GM12878 (cell line): ENCODE measurements around the gene RAB28. TPM values are rescaled to one million over a fixed set of nuclear protein-coding genes. Genes with fewer than 3 reads are reported as not detected.
A peak's percentile ranks its signal among the peaks of the same experiment; 100 is the strongest.

ENCODE experiments used
- ATAC-seq: fragments of 200-7000 bp; cut with Tn5 transposase; 3 replicates; pipeline ENCODE4 v1.9.1; 2020; ENCODE audit warnings: mild to moderate bottlenecking, moderate library complexity
- BruUV-seq: library from RNA; stranded (reverse); fragments of 400-500 nt; replicated peaks from 2 replicates; lab custom pipeline; 2021; lab: Mats Ljungman, UMichigan
- CTCF ChIA-PET: fragments of 300-600 bp; sonication (Branson Sonifier 250); formaldehyde crosslinking; extraction: SDS; loops from one replicate; lab custom pipeline; 2021; ENCODE audit warnings: inconsistent platforms; lab: Yijun Ruan, JAX
- POLR2A ChIA-PET: fragments of 350-600 bp; formaldehyde crosslinking; extraction: SDS; loops from one replicate; lab custom pipeline; 2021; ENCODE audit warnings: inconsistent platforms; lab: Charles Lee
- RAD21 ChIA-PET: fragments of 300-600 bp; sonication (Branson Sonifier 250); formaldehyde crosslinking; loops from one replicate; lab custom pipeline; 2023; ENCODE audit warnings: antibody characterized with exemption; ENCODE audit not compliant: unreplicated experiment; lab: Charles Lee
- SMC1A ChIA-PET: fragments of 300-600 bp; sonication (Branson Sonifier 250); formaldehyde crosslinking; loops from one replicate; lab custom pipeline; 2023; ENCODE audit not compliant: unreplicated experiment, uncharacterized antibody; lab: Charles Lee
- DNase-seq: peaks from one replicate; pipeline ENCODE4 v3.0.0-alpha.2; 2011; ENCODE audit warnings: low read depth, low spot score
- FAIRE-seq: peaks from 3 replicates; lab custom pipeline; 2011; peaks lifted over from hg19 to GRCh38; lab: Jason Lieb, UNC
- H2AFZ ChIP-seq: 2 replicates; pipeline ENCODE4 v1.6.0; 2011; ENCODE audit warnings: low read depth, low read length, control low read depth; ENCODE audit not compliant: control insufficient read depth
- H3K27ac ChIP-seq: 2 replicates; pipeline ENCODE4 v1.5.1; 2011; ENCODE audit warnings: control low read depth; ENCODE audit not compliant: control insufficient read depth, insufficient read depth
- H3K27me3 ChIP-seq, 2 experiments: replicated peaks in 1 of 2; 2 replicates each; pipeline versions ENCODE4 v1.6.0 to v1.6.1; 2011; ENCODE audit warnings: low read length in 1 of 2; ENCODE audit not compliant: control insufficient read depth in 2 of 2, insufficient read depth in 2 of 2
- H3K36me3 ChIP-seq, 2 experiments: 2 replicates each; pipeline ENCODE4 v1.5.1; 2011; ENCODE audit warnings: low read length in 1 of 2; ENCODE audit not compliant: control insufficient read depth in 2 of 2, insufficient read depth in 2 of 2
- H3K4me1 ChIP-seq: 2 replicates; pipeline ENCODE4 v1.6.1; 2011; ENCODE audit warnings: mild to moderate bottlenecking, low read length, moderate library complexity, mixed read lengths; ENCODE audit not compliant: control insufficient read depth, insufficient read depth
- H3K4me2 ChIP-seq: 2 replicates; pipeline ENCODE4 v1.6.0; 2011; ENCODE audit warnings: control low read depth; ENCODE audit not compliant: control insufficient read depth, insufficient read depth
- H3K4me3 ChIP-seq: fragments of 200-600 bp; sonication (generic); 2 replicates; pipeline ENCODE4 v1.5.1; 2016
- H3K79me2 ChIP-seq: 2 replicates; pipeline ENCODE4 v1.6.0; 2011; ENCODE audit warnings: low read length; ENCODE audit not compliant: control insufficient read depth, insufficient read depth
- H3K9ac ChIP-seq: 2 replicates; pipeline ENCODE4 v1.8.0; 2011; ENCODE audit warnings: low read length, control low read depth, mixed read lengths; ENCODE audit not compliant: control insufficient read depth, insufficient read depth
- H3K9me3 ChIP-seq: replicated peaks from 3 replicates; pipeline ENCODE4 v1.5.1; 2011; ENCODE audit warnings: mild to moderate bottlenecking, low read length; ENCODE audit not compliant: control insufficient read depth, insufficient read depth
- H4K20me1 ChIP-seq: 2 replicates; pipeline ENCODE4 v1.6.0; 2011; ENCODE audit not compliant: control insufficient read depth, insufficient read depth
- EZH2 ChIP-seq: IDR thresholded peaks from 2 replicates; pipeline ENCODE4 v1.6.1; 2012; ENCODE audit warnings: low read depth, mild to moderate bottlenecking, control low read depth, inconsistent platforms, low read length, borderline replicate concordance; ENCODE audit not compliant: control insufficient read depth
- KAT2A ChIP-seq: conservative IDR thresholded peaks from 2 replicates; pipeline ENCODE4 v1.6.1; 2011; ENCODE audit warnings: low read depth, low read length; ENCODE audit not compliant: control insufficient read depth
- MYB ChIP-seq: fragments of 150-350 bp; IDR thresholded peaks from 2 replicates; pipeline ENCODE4 v1.6.1; 2014; ENCODE audit warnings: mild to moderate bottlenecking, low read depth, low read length, borderline replicate concordance
- NFYB ChIP-seq: IDR thresholded peaks from 2 replicates; pipeline ENCODE4 v1.6.1; 2011; ENCODE audit warnings: low read depth, mild to moderate bottlenecking, low read length, improper control_type of control experiment, moderate library complexity; ENCODE audit not compliant: insufficient read depth
- ZBTB11 ChIP-seq: fragments of 450-650 bp; formaldehyde crosslinking; IDR thresholded peaks from 2 replicates; pipeline ENCODE4 v1.5.0; 2022; ENCODE audit warnings: mild to moderate bottlenecking, missing genetic modification characterization
- ZNF592 ChIP-seq: fragments of 450-650 bp; IDR thresholded peaks from 2 replicates; pipeline ENCODE4 v1.6.1; 2017; ENCODE audit warnings: mild to moderate bottlenecking, moderate library complexity
- WGBS: methylation state at CpG from one replicate; pipeline ENCODE4 v1.1.6; 2016; ENCODE audit warnings: low lambda C conversion rate; ENCODE audit not compliant: insufficient replicate concordance, insufficient coverage; ENCODE audit errors: missing lambda C conversion rate; 5-methylcytosine and 5-hydroxymethylcytosine counted together
- in situ Hi-C: fragments of 300-500 bp; cut with MboI; formaldehyde crosslinking; loops from 9 replicates; pipeline ENCODE4 v1.14.3; 2018; ENCODE audit warnings: mixed read lengths
- intact Hi-C: fragments of 100-400 bp; cut with micrococcal nuclease; formaldehyde crosslinking; loops from one replicate; pipeline ENCODE4 v1.14.2; 2022; ENCODE audit not compliant: unreplicated experiment
- polyA plus RNA-seq, 11 experiments: library from polyadenylated mRNA; depleted of rRNA in 4 of 11; unstranded in 6 of 11; stranded (reverse) in 5 of 11; fragments of >200 nt; fragmentation: Nextera tagmentation in 4 of 11; fragmentation: Illumina TruSeq in 1 of 11; extraction: Ambion mirVana in 4 of 11; extraction: Trizol in 1 of 11; gene quantifications; 1 replicate in 1 of 11; 2 replicates in 10 of 11; pipeline versions ENCODE4 v1.2.1 to v1.2.3, GENCODE V29; 2011 to 2016; ENCODE audit warnings: inconsistent platforms in 2 of 11, missing spikeins in 2 of 11, low read depth in 1 of 11
- total RNA-seq, 4 experiments: library from RNA; depleted of rRNA in 3 of 4; stranded (reverse); fragments of >200 nt in 3 of 4; fragmentation: Illumina TruSeq in 1 of 4; extraction: Trizol in 1 of 4; gene quantifications; 2 replicates each; pipeline versions ENCODE4 v1.2.1 to v1.2.3, GENCODE V29; 2013 to 2021

RAB28 gene
- total and polyA plus RNA-seq, 10 of the 15 experiments (the other 5 are each of a cell fraction or from before 2014, with no cell fraction given) = 5.8 to 29.3 (median 16.9) TPM

- Histone ChIP-seq H3K9me3 (peaks cover 10% of the 10 kb centered on the region), H3K9ac (no peak overlapping the region), H4K20me1 (no peaks in the 10 kb centered on the region), H3K36me3 (no peaks in the 10 kb centered on the region), H3K4me1 (peaks cover 3% of the 10 kb centered on the region; the same call in 1 of the 2 replicates), H3K4me3 (no peak overlapping the region), H3K27me3 (peaks cover 8 to 13% of the 10 kb centered on the region in 2 experiments), H3K79me2 (no peaks in the 10 kb centered on the region), H3K4me2 (peak overlapping the region; percentile 68; the same call in 1 of the 2 replicates), H2AFZ (no peak overlapping the region), H3K27ac (no peak overlapping the region)
- intact Hi-C loops = no loop called here
- WGBS = 13% methylated on average over 43 of the region's 49 CpGs
- ATAC-seq = peak; percentile 50; the same call in 2 of the 3 replicates
- TF ChIP-seq KAT2A (no peak), EZH2 (0 out of 2 replicates have a peak, but pooled peaks have one; percentile 47)
- RAD21 ChIA-PET = no interaction called here
- no peak for FAIRE-seq
- POLR2A ChIA-PET = no interaction called here
- CTCF ChIA-PET = no interaction called here
- in situ Hi-C loops = no loop called here
- SMC1A ChIA-PET = interaction anchor here (0.7 kb wide), 1 partner anchor 670 kb away, joined by 5 read pairs; no protein-coding TSS in a partner anchor
- DNase-seq = no peak
- BruUV-seq = no TSS peak
Observed at GRCh38 chr4:13522282-13523104, 38.4 kb upstream of the RAB28 start.

- H3K27ac ChIP-seq = no peak overlapping the region
- 29% methylated on average over 2 of the region's 2 CpGs for WGBS
- H3K36me3 ChIP-seq = no peaks in the 10 kb centered on the region
- ChIA-PET CTCF (no interaction called here), SMC1A (interaction anchor here (0.7 to 1.0 kb wide), 3 partner anchors 13 to 1142 kb away, joined by 3 read pairs; no protein-coding TSS in a partner anchor), POLR2A (no interaction called here), RAD21 (no interaction called here)
- H2AFZ ChIP-seq = no peak overlapping the region
- no TSS peak for BruUV-seq
- no peaks in the 10 kb centered on the region for H3K4me1 ChIP-seq
- no peak for ATAC-seq
- no peaks in the 10 kb centered on the region for H4K20me1 ChIP-seq
- in situ Hi-C loops = no loop called here
- no peak for FAIRE-seq
- no peaks in the 10 kb centered on the region for H3K79me2 ChIP-seq
- H3K4me3 ChIP-seq = no peak overlapping the region
- H3K9me3 ChIP-seq = peaks cover 10% of the 10 kb centered on the region
- H3K4me2 ChIP-seq = no peak overlapping the region
- peaks cover 7 to 13% of the 10 kb centered on the region in 2 experiments for H3K27me3 ChIP-seq
- DNase-seq = no peak
- intact Hi-C loops = no loop called here
- H3K9ac ChIP-seq = no peak overlapping the region
- TF ChIP-seq NFYB (no peak), ZNF592 (no peak), MYB (no peak), ZBTB11 (CRISPR knock-in tag) (no peak)
Observed at GRCh38 chr4:13521047-13521446, 36.9 kb upstream of the RAB28 start.
